HG02798 (cell line): ENCODE results near the gene UMODL1.

ENCODE experiments used
- ATAC-seq: cut with Tn5 transposase; IDR thresholded peaks from one replicate; pipeline ENCODE4 v1.9.1; 2021; ENCODE audit warnings: mild to moderate bottlenecking; ENCODE audit not compliant: unreplicated experiment, poor library complexity

The UMODL1 gene

GRCh38 chr21:42093186-42093585, 22.1 kb downstream of the UMODL1 start:
- ATAC-seq = no peak

- ATAC-seq = no peak
These were observed 22.9 kb downstream of the UMODL1 start for GRCh38 chr21:42093991-42094421.

- ATAC-seq = no peak
These were observed 23.7 kb downstream of the UMODL1 start for GRCh38 chr21:42094811-42095210.

- ATAC-seq = no peak
These were observed 24.5 kb downstream of the UMODL1 start for GRCh38 chr21:42095581-42095980.

- no peak for ATAC-seq
These were observed 25.4 kb downstream of the UMODL1 start for GRCh38 chr21:42096566-42096965.

- ATAC-seq = no peak
These were observed 26.2 kb downstream of the UMODL1 start for GRCh38 chr21:42097274-42097673.

GRCh38 chr21:42097860-42098454, 26.8 kb downstream of the UMODL1 start:
- no peak for ATAC-seq

GRCh38 chr21:42098957-42099505, 27.9 kb downstream of the UMODL1 start:
- no peak for ATAC-seq

GRCh38 chr21:42101246-42101645, 30.1 kb downstream of the UMODL1 start:
- ATAC-seq = no peak

- ATAC-seq = no peak
These were observed 31.0 kb downstream of the UMODL1 start for GRCh38 chr21:42102076-42102475.

- no peak for ATAC-seq
These were observed 31.4 kb downstream of the UMODL1 start for GRCh38 chr21:42102526-42102925.

- no peak for ATAC-seq
These were observed 31.9 kb downstream of the UMODL1 start for GRCh38 chr21:42102991-42103390.

- no peak for ATAC-seq
These were observed 32.7 kb downstream of the UMODL1 start for GRCh38 chr21:42103843-42104242.

GRCh38 chr21:42105476-42106315, 34.6 kb downstream of the UMODL1 start:
- no peak for ATAC-seq

GRCh38 chr21:42106425-42106824, 35.3 kb downstream of the UMODL1 start:
- ATAC-seq = no peak

GRCh38 chr21:42107177-42107880, 36.2 kb downstream of the UMODL1 start:
- ATAC-seq = no peak

GRCh38 chr21:42107881-42108553, 36.9 kb downstream of the UMODL1 start:
- peak; percentile 87 for ATAC-seq

GRCh38 chr21:42108554-42109340, 37.6 kb downstream of the UMODL1 start:
- ATAC-seq = no peak

- no peak for ATAC-seq
These were observed 38.4 kb downstream of the UMODL1 start for GRCh38 chr21:42109473-42109872.
